GM19372 (cell line): Measurements from ENCODE around the gene ZNF541.
A peak's percentile ranks its signal among the peaks of the same experiment; 100 is the strongest.
"Not testable (repeated sequence)": the region's sequence is repeated elsewhere in the genome, so short reads cannot be mapped to it uniquely, and the experiment has no call there.

Experiments
- ATAC-seq: cut with Tn5 transposase; IDR thresholded peaks from one replicate; pipeline ENCODE4 v1.9.1; 2021; ENCODE audit warnings: mild to moderate bottlenecking, low read depth, moderate library complexity; ENCODE audit not compliant: unreplicated experiment

Gene ZNF541

DNA sequence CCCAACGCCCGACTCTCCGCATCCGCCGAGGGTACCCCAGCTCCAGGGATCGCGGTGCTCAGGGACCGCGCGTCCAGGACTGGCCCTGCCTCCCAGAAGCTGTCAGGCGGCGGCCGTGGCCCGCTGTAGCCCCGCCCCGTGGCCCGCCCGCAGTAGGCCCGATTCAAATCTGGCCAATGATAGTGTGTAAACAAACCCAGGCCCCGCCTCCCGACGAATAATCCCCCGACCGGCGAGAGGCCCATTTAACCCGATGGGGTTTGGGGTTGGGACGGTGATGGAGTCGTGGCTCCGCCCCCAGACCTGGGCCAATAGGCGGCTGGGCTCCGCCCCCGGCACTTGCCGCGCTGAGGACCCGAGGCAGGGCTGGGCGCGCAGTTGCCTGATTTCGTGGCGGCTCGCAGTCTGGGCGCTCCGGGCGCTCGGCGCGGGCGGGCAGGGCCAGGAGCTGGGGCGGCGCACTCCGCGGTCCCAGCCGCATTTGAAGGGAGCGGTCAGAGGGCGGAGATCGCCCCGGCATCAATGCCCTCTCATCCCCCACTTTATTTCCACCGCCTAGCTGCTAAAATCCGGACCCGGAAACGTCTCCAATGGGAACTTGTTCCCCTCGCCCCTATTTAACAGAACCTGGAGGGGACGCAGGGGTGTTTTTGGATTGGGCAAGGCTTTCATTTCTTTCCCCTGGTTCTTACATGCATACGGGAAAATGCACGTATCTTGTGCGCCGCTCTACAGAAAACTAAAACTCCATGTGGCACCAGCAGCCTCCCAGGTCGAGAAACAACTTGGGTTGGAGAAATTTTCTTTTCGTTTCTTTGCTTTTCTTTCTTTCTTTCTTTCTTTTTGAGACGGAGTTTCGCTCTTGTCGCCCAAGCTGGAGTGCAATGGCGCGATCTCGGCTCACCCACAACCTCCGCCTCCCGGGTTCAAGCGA is 27.6 kb upstream of the ZNF541 start:
- peak; percentile 99 for ATAC-seq

DNA sequence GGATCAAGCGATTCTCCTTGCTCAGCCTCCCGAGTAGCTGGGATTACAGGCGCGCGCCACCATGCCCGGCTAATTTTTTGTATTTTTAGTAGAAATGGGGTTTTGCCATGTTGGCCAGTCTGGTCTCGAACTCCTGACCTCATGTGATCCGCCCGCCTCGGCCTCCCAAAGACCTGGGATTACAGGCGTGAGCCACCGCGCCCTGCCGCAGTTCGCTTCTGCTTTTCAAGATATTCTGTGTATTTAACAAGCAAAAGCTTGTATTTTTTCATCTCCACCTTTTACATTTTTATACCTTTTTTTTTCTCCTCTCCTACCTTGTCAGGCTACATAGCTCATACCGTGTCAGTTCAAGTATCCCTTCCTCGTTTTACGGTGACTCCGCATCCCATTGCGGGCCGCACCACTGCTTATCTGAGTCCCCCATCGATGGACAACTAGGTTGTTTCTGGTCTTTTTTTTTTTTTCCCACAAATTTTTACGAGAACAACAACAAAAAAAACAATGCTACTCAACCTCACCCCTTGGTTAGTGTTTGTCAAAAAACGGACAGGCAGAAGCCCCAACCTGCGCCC is 26.8 kb upstream of the ZNF541 start:
- not testable (repeated sequence) for ATAC-seq

DNA sequence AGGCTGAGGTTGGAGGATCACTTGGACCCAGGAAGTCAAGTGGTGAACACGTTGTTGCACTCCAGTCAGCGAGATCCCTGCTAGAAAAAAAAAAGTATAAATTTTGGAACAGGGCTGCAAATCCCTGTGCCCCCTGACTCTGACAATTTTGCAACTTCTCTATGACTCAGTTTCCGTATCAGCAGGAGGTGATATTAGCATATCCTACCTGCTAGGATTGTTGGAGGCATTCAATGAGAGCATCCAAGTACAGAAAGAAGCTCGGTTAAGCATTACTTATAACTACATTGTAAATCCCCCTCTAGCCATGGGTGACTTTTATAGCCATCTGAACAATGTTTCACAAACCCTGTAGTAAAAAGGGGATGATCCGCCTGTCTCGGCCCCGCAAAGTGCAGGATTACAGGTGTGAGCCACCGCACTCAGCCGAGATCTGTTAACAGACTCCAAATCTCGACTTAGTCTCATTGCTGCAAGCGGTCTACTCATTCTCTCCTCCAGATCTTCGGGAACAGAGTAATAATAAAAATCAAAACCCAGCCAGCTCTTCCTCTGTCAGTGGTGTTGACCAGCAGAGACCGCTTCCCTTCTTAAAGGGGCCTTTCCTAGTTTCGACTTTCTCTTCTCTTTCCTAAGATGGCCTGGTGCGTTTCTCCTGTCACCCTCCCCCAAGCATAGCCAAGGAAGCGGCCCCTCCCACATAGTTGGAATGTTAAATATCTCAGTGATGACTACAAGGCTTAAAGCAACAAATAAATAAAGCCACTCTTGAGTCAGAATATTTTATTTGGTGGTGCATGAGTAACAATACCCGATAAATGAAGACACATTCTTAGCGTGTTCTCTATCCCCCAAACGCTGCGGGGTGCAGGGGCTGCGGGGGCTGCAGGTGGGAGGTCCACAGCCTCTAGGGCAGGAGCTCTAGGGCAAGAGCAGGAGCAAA is 25.7 kb upstream of the ZNF541 start:
- no peak for ATAC-seq

- no peak for ATAC-seq
These were observed 23.0 kb upstream of the ZNF541 start for GRCh38 chr19:47595944-47596343.

DNA sequence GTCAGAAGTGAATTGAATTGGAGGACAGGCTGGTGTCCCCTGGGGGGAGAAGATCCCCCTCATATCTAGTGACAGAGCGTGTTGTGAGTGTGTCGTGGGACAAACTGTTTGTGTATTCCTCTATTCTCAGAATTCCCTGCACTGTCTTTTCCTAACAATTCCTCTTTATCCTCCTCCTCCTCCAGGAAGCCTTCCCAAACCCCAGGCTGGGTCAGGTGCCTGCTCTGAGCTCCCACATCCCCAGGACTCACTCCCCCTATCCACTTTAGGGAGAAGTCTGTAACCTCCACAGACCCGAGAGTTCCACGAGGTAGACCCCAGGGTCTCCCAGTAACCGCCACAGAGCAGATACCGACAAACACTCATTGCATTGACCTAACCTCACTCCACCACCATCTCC is 20.9 kb upstream of the ZNF541 start:
- ATAC-seq, result no peak

- no peak for ATAC-seq
These were observed 16.9 kb upstream of the ZNF541 start for GRCh38 chr19:47589824-47590223.

- ATAC-seq, result no peak
These were observed 14.3 kb upstream of the ZNF541 start for GRCh38 chr19:47587295-47587694.

DNA sequence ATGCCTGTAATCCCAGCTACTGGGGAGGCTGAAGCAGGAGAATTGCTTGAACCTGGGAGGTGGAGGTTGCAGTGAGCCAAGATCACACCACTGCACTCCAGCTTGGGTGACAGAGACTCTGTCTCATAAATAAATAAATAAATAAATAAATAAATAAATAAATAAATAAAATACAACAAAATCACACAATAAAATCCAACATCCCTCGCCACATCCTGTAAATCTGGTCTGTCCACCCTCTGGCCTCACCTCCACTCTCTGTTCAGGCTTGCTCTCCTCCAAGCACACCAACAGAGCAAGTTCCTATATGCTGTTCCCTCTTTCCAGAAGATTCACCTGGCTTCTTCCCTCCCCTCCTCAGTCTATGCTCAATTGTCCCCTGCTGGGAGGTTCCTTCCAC is 10.2 kb upstream of the ZNF541 start:
- ATAC-seq, result not testable (repeated sequence)

- no peak for ATAC-seq
These were observed 9.5 kb upstream of the ZNF541 start for GRCh38 chr19:47582320-47582909.

DNA sequence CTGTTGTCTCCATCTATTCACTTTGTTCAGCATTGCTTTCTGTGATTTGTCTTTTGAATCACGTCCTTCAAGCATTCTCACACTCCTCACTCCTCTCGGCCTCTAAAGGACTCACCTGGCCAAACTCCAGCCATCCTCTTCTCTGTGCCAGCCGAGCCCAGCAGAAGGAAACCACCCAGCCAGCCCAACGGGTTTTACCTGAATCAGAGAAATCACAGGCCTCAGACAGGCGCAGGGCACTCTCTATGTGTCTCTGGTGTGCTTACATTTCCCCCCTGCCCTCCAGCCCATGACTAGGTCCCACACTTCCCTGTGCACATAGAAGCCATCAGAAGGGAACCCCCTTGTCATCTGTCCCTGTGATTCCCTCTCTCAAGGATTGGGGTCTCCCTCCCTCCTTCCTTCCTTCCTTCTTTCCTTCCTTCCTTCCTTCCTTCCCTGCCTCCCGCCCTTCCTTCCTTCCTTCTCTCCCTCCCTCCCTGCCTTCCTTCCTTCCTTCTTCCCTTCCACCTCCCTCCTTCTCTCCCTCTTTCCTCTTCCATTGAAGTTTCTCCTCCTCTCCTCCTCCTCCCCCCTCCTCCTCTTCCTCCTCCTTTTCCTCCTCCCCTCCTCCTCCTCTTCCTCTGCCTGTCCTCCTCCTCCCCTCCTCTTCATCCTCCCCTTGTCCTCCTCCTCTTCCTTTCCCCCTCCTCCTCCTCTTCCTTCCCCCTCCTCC is 8.8 kb upstream of the ZNF541 start:
- no peak for ATAC-seq

- no peak for ATAC-seq
These were observed 7.4 kb upstream of the ZNF541 start for GRCh38 chr19:47580397-47580796.

DNA sequence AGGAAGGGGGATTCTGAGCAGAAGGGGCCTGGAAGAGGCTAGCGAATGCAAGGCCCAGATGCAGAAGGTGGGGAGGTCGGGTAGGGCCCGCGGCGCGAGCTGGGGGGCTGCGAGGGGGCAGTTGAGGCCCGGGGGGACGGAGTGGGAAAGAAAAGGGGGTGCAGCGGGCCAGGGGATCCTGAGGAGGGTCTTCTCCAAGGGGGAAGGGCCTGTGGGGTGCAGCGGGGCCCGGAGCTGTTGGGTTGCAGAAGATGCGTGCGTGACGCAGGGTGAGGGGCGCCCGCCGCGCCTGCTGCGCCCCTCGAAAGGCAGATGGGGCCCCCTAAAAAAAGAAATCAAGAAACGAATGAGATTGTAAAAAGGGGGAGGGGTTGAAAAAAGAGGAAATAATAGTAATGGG is 313 bp downstream of the ZNF541 start:
- no peak for ATAC-seq

- no peak for ATAC-seq
These were observed 3.6 kb downstream of the ZNF541 start for GRCh38 chr19:47569331-47569730.

GRCh38 chr19:47564081-47564480 is 8.9 kb downstream of the ZNF541 start:
- no peak for ATAC-seq

GRCh38 chr19:47561440-47562057 is 11.4 kb downstream of the ZNF541 start:
- ATAC-seq, result no peak

- no peak for ATAC-seq
These were observed 11.9 kb downstream of the ZNF541 start for GRCh38 chr19:47560999-47561398.

GRCh38 chr19:47550129-47550528 is 22.8 kb downstream of the ZNF541 start:
- no peak for ATAC-seq

DNA sequence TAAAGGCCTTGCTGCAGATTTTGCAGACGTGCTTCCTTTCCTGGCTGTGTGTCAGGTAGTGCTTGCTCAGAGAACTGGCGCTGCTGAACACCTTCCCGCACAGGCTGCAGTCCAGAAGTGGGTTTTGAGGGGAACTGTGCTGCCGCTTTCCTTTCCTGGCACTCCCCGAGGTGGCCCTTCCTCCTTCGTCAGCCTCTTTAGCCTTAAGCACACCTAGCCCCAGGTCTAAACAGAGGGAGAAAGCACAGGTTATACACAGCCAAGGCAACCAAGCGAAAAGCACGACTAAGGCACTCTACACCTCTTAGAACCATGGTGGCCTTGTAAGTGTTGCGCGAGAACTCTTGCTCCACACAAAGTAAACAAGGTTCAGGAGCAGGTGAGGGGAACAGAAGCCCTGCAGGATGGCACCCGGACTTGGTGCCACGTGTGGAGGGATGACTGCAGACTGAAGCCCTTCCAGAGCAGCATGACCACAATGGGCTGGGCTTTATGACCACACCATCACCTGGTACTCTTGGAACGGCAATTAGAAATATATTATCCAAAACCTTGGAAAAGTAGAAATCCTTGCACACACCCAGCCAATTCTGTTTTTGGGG is 23.6 kb downstream of the ZNF541 start:
- ATAC-seq, result no peak

GRCh38 chr19:47547199-47547598 is 25.7 kb downstream of the ZNF541 start:
- no peak for ATAC-seq
